Activated T-cell treated with anti-CD3 and anti-CD28 coated beads for 48 hours (primary cell): Measurements from ENCODE around the gene PREX1.
"Not testable (repeated sequence)": the region's sequence is repeated elsewhere in the genome, so short reads cannot be mapped to it uniquely, and the experiment has no call there.

Experiments
- DNase-seq: peaks from one replicate; pipeline ENCODE4 v3.0.0-alpha.2; 2020; ENCODE audit warnings: low read depth

The PREX1 gene

GRCh38 chr20:48791666-48792071, 36.1 kb downstream of the PREX1 start:
- DNase-seq, result no peak

- no peak for DNase-seq
Observed at GRCh38 chr20:48791014-48791413, 36.8 kb downstream of the PREX1 start.

- DNase-seq, result no peak
Observed at GRCh38 chr20:48790473-48791003, 37.3 kb downstream of the PREX1 start.

GRCh38 chr20:48789781-48790472, 37.9 kb downstream of the PREX1 start:
- DNase-seq, result no peak

GRCh38 chr20:48789185-48789668, 38.6 kb downstream of the PREX1 start:
- DNase-seq, result peak; percentile 34

GRCh38 chr20:48788486-48789072, 39.2 kb downstream of the PREX1 start:
- DNase-seq, result no peak

- DNase-seq, result no peak
Observed at GRCh38 chr20:48787861-48788375, 39.9 kb downstream of the PREX1 start.

- DNase-seq, result no peak
Observed at GRCh38 chr20:48786951-48787705, 40.7 kb downstream of the PREX1 start.

GRCh38 chr20:48785801-48786200, 42.0 kb downstream of the PREX1 start:
- no peak for DNase-seq

GRCh38 chr20:48785256-48785655, 42.5 kb downstream of the PREX1 start:
- no peak for DNase-seq

GRCh38 chr20:48784273-48784641, 43.5 kb downstream of the PREX1 start:
- no peak for DNase-seq

GRCh38 chr20:48783533-48784272, 44.1 kb downstream of the PREX1 start:
- no peak for DNase-seq

GRCh38 chr20:48782901-48783308, 44.9 kb downstream of the PREX1 start:
- DNase-seq, result no peak

GRCh38 chr20:48782053-48782452, 45.7 kb downstream of the PREX1 start:
- no peak for DNase-seq

GRCh38 chr20:48781634-48782033, 46.2 kb downstream of the PREX1 start:
- DNase-seq, result no peak

GRCh38 chr20:48779435-48779834, 48.4 kb downstream of the PREX1 start:
- DNase-seq, result no peak

- no peak for DNase-seq
Observed at GRCh38 chr20:48777821-48778220, 50.0 kb downstream of the PREX1 start.

- no peak for DNase-seq
Observed at GRCh38 chr20:48777005-48777404, 50.8 kb downstream of the PREX1 start.

- DNase-seq, result no peak
Observed at GRCh38 chr20:48776306-48776705, 51.5 kb downstream of the PREX1 start.

- not testable (repeated sequence) for DNase-seq
Observed at GRCh38 chr20:48775545-48775944, 52.3 kb downstream of the PREX1 start.

GRCh38 chr20:48774696-48775095, 53.1 kb downstream of the PREX1 start:
- no peak for DNase-seq
